ENCODE measurements around the gene DDX3X. TPM values are rescaled to one million over a fixed set of nuclear protein-coding genes. Genes with fewer than 3 reads are reported as not detected.

The DDX3X gene
- total and polyA plus RNA-seq, 12 donors = 59.4 to 391 (median 202) TPM

DNA sequence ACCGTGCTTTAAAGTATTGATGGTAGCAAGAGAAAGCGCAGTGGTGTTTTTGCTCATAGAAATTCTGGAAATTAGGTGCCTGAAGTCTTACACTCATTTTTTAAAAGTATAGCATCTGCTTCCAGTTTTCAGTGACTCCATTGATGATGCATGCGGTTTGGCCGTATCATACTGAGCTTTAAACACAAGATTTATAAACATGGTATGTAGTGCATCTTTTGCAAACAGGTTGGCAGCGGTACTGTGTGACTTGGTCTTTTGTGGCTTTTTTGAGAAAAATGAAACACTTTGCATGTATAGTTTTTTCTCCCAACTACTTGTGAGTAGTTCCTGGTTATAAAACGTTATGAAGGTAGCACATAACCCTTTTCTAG, 2.0 kb downstream of the DDX3X start:
- Histone ChIP-seq H3K4me1 (replicated peaks in 1 of 2) (peaks cover 35 to 62% of the 10 kb centered on the region in 2 donors), H3K36me3 (replicated peaks in 1 of 2) (peaks cover 0 to 22% of the 10 kb centered on the region in 2 donors), H3K27ac (peak overlapping the region in 4 of 5 donors; percentile 69 to 100 (median 99)), H3K27me3 (no peaks in the 10 kb centered on the region), H3K9me3 (replicated peaks in 1 of 3) (no peaks in the 10 kb centered on the region), H3K4me3 (peak overlapping the region in 3 of 4 donors; percentile 4 to 95 (median 84))
- TF ChIP-seq POLR2A (IDR thresholded peaks at IDR 0.05) (no peak), CTCF (IDR thresholded peaks at IDR 0.05) (no peak)
- intact Hi-C loops (cut with DNase I) = loop anchor here in 1 of 2 donors (10.0 kb wide), 1 partner anchor 109 kb away; the partner anchor contains the start of gene NYX
- 2 to 25% (median 13%) methylated on average over 6 of the region's 6 CpGs for WGBS, 4 donors
- DNase-seq = no peak

DNA sequence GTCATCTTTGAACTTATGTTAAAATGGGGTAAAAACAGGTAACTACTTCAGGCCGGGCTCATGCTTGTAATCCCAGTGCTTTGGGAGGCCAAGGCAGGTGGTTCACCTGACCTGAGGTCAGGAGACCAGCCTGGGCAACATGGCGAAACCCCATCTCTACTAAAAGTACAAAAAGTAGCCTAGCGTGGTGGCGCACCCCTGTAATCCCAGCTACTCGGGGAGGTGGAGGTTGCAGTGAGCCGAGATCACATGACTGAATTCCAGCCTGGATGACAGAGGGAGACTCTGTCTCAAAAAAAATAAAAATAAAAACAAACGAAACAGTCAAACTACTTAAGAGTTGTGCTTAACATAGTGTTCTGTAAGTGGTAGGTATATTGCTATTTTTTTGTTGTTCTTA, 2.5 kb downstream of the DDX3X start:
- intact Hi-C loops (cut with DNase I) = loop anchor here in 1 of 2 donors (10.0 kb wide), 1 partner anchor 108 kb away; the partner anchor contains the start of gene NYX
- peaks cover 35 to 64% of the 10 kb centered on the region in 2 donors for H3K4me1 ChIP-seq (replicated peaks in 1 of 2)

GRCh38 chrX:41337140-41337539, 3.2 kb downstream of the DDX3X start:
- Histone ChIP-seq H3K27ac (no peak overlapping the region), H3K4me1 (replicated peaks in 1 of 2) (peaks cover 35 to 59% of the 10 kb centered on the region in 2 donors), H3K36me3 (replicated peaks in 1 of 2) (peaks cover 0 to 34% of the 10 kb centered on the region in 2 donors), H3K4me3 (peak overlapping the region in 1 of 4 donors; percentile 95), H3K27me3 (no peaks in the 10 kb centered on the region), H3K9me3 (replicated peaks in 1 of 3) (no peaks in the 10 kb centered on the region)
- WGBS, 4 donors = 25 to 53% (median 50%) methylated on average over 1 of the region's 1 CpG; no CpG with 5 or more reads in 1 of the 4 donors
- intact Hi-C loops (cut with DNase I) = loop anchor here in 1 of 2 donors (10.0 kb wide), 1 partner anchor 108 kb away; the partner anchor contains the start of gene NYX
- DNase-seq = no peak
- peak in 1 of 2 donors; percentile 10 for TF ChIP-seq POLR2A (IDR thresholded peaks at IDR 0.05)
- no peak for TF ChIP-seq CTCF (IDR thresholded peaks at IDR 0.05)

More for the DNA sequence above, 2.5 kb downstream of the DDX3X start:
- H3K9me3 ChIP-seq (replicated peaks in 1 of 3) = no peaks in the 10 kb centered on the region
- peak overlapping the region in 3 of 5 donors; percentile 98 to 100 (median 100) for H3K27ac ChIP-seq
- peak overlapping the region in 2 of 4 donors; percentile 84 to 95 for H3K4me3 ChIP-seq
- WGBS, 4 donors = 22 to 64% (median 40%) methylated on average over 7 of the region's 7 CpGs
- no peaks in the 10 kb centered on the region for H3K27me3 ChIP-seq
- peak in 1 of 7 donors; percentile 23 for DNase-seq
- TF ChIP-seq CTCF (IDR thresholded peaks at IDR 0.05) (no peak), POLR2A (IDR thresholded peaks at IDR 0.05) (no peak)
- H3K36me3 ChIP-seq (replicated peaks in 1 of 2) = peaks cover 0 to 27% of the 10 kb centered on the region in 2 donors

- Histone ChIP-seq H3K27me3 (no peaks in the 10 kb centered on the region), H3K36me3 (replicated peaks in 1 of 2) (peaks cover 0 to 47% of the 10 kb centered on the region in 2 donors), H3K4me1 (replicated peaks in 1 of 2) (peaks cover 35 to 53% of the 10 kb centered on the region in 2 donors), H3K27ac (no peak overlapping the region), H3K4me3 (peak overlapping the region in 1 of 4 donors; percentile 95), H3K9me3 (replicated peaks in 1 of 3) (no peaks in the 10 kb centered on the region)
- no peak for DNase-seq
- 26 to 73% (median 49%) methylated on average over 1 of the region's 1 CpG for WGBS, 4 donors
- TF ChIP-seq POLR2A (IDR thresholded peaks at IDR 0.05) (no peak), CTCF (IDR thresholded peaks at IDR 0.05) (no peak)
- intact Hi-C loops (cut with DNase I) = loop anchor here in 1 of 2 donors (10.0 kb wide), 1 partner anchor 106 kb away; the partner anchor contains the start of gene NYX
These were observed 4.5 kb downstream of the DDX3X start for GRCh38 chrX:41338436-41338835.
